A549 (cell line): ENCODE data around the gene CTCF. TPM values are rescaled to one million over a fixed set of nuclear protein-coding genes. Genes with fewer than 3 reads are reported as not detected.

Experiments used
- ATAC-seq, 2 experiments: fragments of 200-7000 bp in 1 of 2; fragments of >200 bp in 1 of 2; cut with Nextera tagmentation in 1 of 2; cut with Tn5 transposase in 1 of 2; 3 replicates each; pipeline versions ENCODE4 v1.8.0 to v1.9.1; 2018 to 2020; ENCODE audit warnings: mild to moderate bottlenecking in 1 of 2, moderate library complexity in 1 of 2
- CTCF ChIA-PET: fragments of 300-600 bp; sonication (Branson Sonifier 250); formaldehyde crosslinking; extraction: SDS; loops from one replicate; lab custom pipeline; 2021; ENCODE audit warnings: antibody characterized with exemption, inconsistent platforms; lab: Yijun Ruan, JAX
- POLR2A ChIA-PET: fragments of 350-600 bp; formaldehyde crosslinking; extraction: SDS; loops from one replicate; lab custom pipeline; 2021; ENCODE audit warnings: antibody characterized with exemption, inconsistent platforms; lab: Yijun Ruan, JAX
- DNase-seq, 2 experiments: peaks; one replicate each; pipeline versions ENCODE4 v3.0.0 to v3.0.0-alpha.2; 2011 to 2016; ENCODE audit warnings: low read depth in 1 of 2, low spot score in 1 of 2
- FAIRE-seq: peaks from 2 replicates; lab custom pipeline; 2011; peaks lifted over from hg19 to GRCh38; lab: Jason Lieb, UNC
- H3K27ac ChIP-seq, 2 experiments: fragments of >200 bp; sonication (Bioruptor Twin); formaldehyde crosslinking; 3 replicates each; pipeline ENCODE4 v1.5.1; 2016 to 2017
- H3K4me1 ChIP-seq: fragments of >200 bp; sonication (Bioruptor Twin); formaldehyde crosslinking; 3 replicates; pipeline ENCODE4 v1.6.1; 2016
- H3K4me2 ChIP-seq: fragments of >200 bp; sonication (Bioruptor Twin); formaldehyde crosslinking; 3 replicates; pipeline ENCODE4 v1.6.1; 2016
- H3K4me3 ChIP-seq: fragments of >200 bp; sonication (Bioruptor Twin); formaldehyde crosslinking; 3 replicates; pipeline ENCODE4 v1.5.1; 2016
- H3K9me3 ChIP-seq: fragments of >200 bp; sonication (Bioruptor Twin); formaldehyde crosslinking; 3 replicates; pipeline ENCODE4 v1.6.1; 2016
- BCL3 ChIP-seq: fragments of >200 bp; sonication (Bioruptor Twin); formaldehyde crosslinking; IDR thresholded peaks from 3 replicates; pipeline ENCODE4 v1.6.1; 2016
- CBX2 ChIP-seq: fragments of 200-600 bp; sonication (generic); IDR thresholded peaks from 2 replicates; pipeline ENCODE4 v1.6.1; 2016; ENCODE audit warnings: low read depth, mild to moderate bottlenecking, borderline replicate concordance
- CEBPB ChIP-seq, 2 experiments: fragments of >200 bp in 1 of 2; sonication (Bioruptor Twin) in 1 of 2; formaldehyde crosslinking in 1 of 2; IDR thresholded peaks; 2 replicates each; pipeline ENCODE4 v1.6.1; 2012 to 2016
- CHD4 ChIP-seq: fragments of 200-600 bp; sonication (generic); IDR thresholded peaks from 2 replicates; pipeline ENCODE4 v1.6.1; 2016; ENCODE audit warnings: antibody characterized with exemption, mild to moderate bottlenecking, borderline replicate concordance
- GATA3 ChIP-seq: IDR thresholded peaks from 2 replicates; pipeline ENCODE4 v1.6.1; 2012; ENCODE audit warnings: borderline replicate concordance
- HEYL ChIP-seq: fragments of 250-450 bp; sonication (Bioruptor Pico); IDR thresholded peaks from 2 replicates; pipeline ENCODE4 v1.8.0; 2021; ENCODE audit warnings: mild to moderate bottlenecking, moderate library complexity
- HOXA7 ChIP-seq: fragments of 250-450 bp; sonication (Bioruptor Pico); IDR thresholded peaks from 2 replicates; pipeline ENCODE4 v1.5.0; 2020; ENCODE audit warnings: mild to moderate bottlenecking, moderate library complexity
- KDM1A ChIP-seq: fragments of 200-600 bp; sonication (generic); IDR thresholded peaks from 2 replicates; pipeline ENCODE4 v1.6.1; 2016; ENCODE audit warnings: low read depth, mild to moderate bottlenecking
- MAFK ChIP-seq: fragments of 450-650 bp; IDR thresholded peaks from 2 replicates; pipeline ENCODE4 v1.6.1; 2014; ENCODE audit not compliant: partially characterized antibody
- MYC ChIP-seq: IDR thresholded peaks from 2 replicates; pipeline ENCODE4 v1.6.1; 2012; ENCODE audit warnings: mild to moderate bottlenecking, inconsistent platforms, low read length, improper control_type of control experiment, borderline replicate concordance
- PBX3 ChIP-seq: IDR thresholded peaks from 2 replicates; pipeline ENCODE4 v1.6.1; 2012
- PHF8 ChIP-seq: fragments of 200-600 bp; sonication (generic); IDR thresholded peaks from 2 replicates; pipeline ENCODE4 v1.6.1; 2016; ENCODE audit warnings: low read depth, mild to moderate bottlenecking, antibody characterized with exemption, moderate library complexity, borderline replicate concordance
- POLR2A ChIP-seq: IDR thresholded peaks from 2 replicates; pipeline ENCODE4 v1.6.1; 2012; ENCODE audit warnings: mild to moderate bottlenecking, low read length
- RAD21 ChIP-seq, 2 experiments: fragments of >200 bp in 1 of 2; sonication (Bioruptor Twin) in 1 of 2; formaldehyde crosslinking in 1 of 2; IDR thresholded peaks in 1 of 2; conservative IDR thresholded peaks in 1 of 2; 2 replicates in 1 of 2; 3 replicates in 1 of 2; pipeline ENCODE4 v1.6.1; 2012 to 2018; ENCODE audit warnings: inconsistent platforms in 1 of 2
- RCOR1 ChIP-seq: fragments of 150-350 bp; IDR thresholded peaks from 2 replicates; pipeline ENCODE4 v1.6.1; 2014; ENCODE audit warnings: antibody characterized with exemption, low read length, low read depth
- RNF2 ChIP-seq: fragments of 200-600 bp; sonication (generic); IDR thresholded peaks from 2 replicates; pipeline ENCODE4 v1.6.1; 2016; ENCODE audit warnings: low read depth, mild to moderate bottlenecking, antibody characterized with exemption, moderate library complexity, borderline replicate concordance
- TP53 ChIP-seq: fragments of 250-450 bp; sonication (Bioruptor Pico); IDR thresholded peaks from 2 replicates; pipeline ENCODE4 v1.5.0; 2021; ENCODE audit warnings: mild to moderate bottlenecking, moderate library complexity
- ZC3H11A ChIP-seq: fragments of 450-650 bp; IDR thresholded peaks from 2 replicates; pipeline ENCODE4 v1.6.1; 2014; ENCODE audit warnings: antibody characterized with exemption, mild to moderate bottlenecking
- ZFP36 ChIP-seq: fragments of 450-650 bp; IDR thresholded peaks from 2 replicates; pipeline ENCODE4 v1.6.1; 2014; ENCODE audit warnings: borderline replicate concordance; ENCODE audit not compliant: partially characterized antibody
- WGBS: methylation state at CpG from one replicate; pipeline ENCODE4 v1.1.6; 2017; ENCODE audit errors: missing lambda C conversion rate; 5-methylcytosine and 5-hydroxymethylcytosine counted together
- polyA plus RNA-seq, 4 experiments: library from polyadenylated mRNA; depleted of rRNA in 3 of 4; stranded (reverse); fragments of >200 nt; fragmentation: RNase III in 1 of 4; extraction: RNeasy Plus Mini Kit Qiagen cat#74134 plus additional on column Dnase treatment in 1 of 4; gene quantifications; 2 replicates in 3 of 4; 3 replicates in 1 of 4; pipeline ENCODE4 v1.2.3, GENCODE V29; 2011 to 2017
- TF ChIP-seq, protein P1 (sequence below): IDR thresholded peaks from 2 replicates; pipeline ENCODE4 v1.6.1; 2012
- TF ChIP-seq, protein P2 (sequence below): fragments of >200 bp; sonication (Bioruptor Twin); formaldehyde crosslinking; IDR thresholded peaks from 2 replicates; pipeline ENCODE4 v1.6.1; 2016
- TF ChIP-seq, protein P3 (sequence below): fragments of 250-450 bp; sonication (Bioruptor Pico); IDR thresholded peaks from 2 replicates; pipeline ENCODE4 v1.5.0; 2021; ENCODE audit warnings: mild to moderate bottlenecking, moderate library complexity, borderline replicate concordance
- TF ChIP-seq, protein P4 (sequence below): fragments of 250-450 bp; sonication (Bioruptor Pico); IDR thresholded peaks from 2 replicates; pipeline ENCODE4 v1.5.0; 2020; ENCODE audit warnings: low read depth, mild to moderate bottlenecking, moderate library complexity

The CTCF gene
- polyA plus RNA-seq, 2 of the 4 experiments (the other 2 are of a cell fraction) = 42.5 to 58.4 TPM

DNA sequence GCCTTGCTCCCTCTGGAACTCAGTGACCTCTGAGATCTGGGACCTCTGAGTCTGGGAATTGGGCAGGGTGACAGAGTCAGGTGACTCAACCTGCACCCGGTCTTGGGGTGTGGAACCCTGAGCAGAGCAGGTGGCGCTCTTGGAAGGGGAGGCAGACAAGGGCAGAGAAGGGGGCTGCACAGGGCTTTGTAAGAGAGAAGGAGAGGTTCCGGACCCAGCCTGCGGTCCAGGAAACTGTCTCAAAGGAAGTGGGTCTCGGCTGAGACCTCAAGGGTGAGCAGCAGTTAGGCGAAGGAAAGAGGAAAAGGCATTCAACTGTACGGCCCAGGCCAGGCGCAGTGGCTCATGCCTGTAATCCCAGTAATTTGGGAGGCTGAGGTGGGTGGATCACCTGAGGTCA is 43.6 kb upstream of the CTCF start:
- Histone ChIP-seq H3K27ac (peak overlapping the region in 1 of 2 experiments; percentile 45; a peak in 2 of 6 replicates), H3K4me2 (no peak overlapping the region), H3K4me1 (peaks cover 38% of the 10 kb centered on the region), H3K9me3 (no peaks in the 10 kb centered on the region), H3K4me3 (no peak overlapping the region)
- 89% methylated on average over 7 of the region's 8 CpGs for WGBS
- ChIA-PET CTCF (interaction anchor here (0.7 to 11.1 kb wide), 7 partner anchors 21 to 413 kb away, joined by 3 to 301 read pairs (median 174); partner anchors contain the start of genes C16orf86, CARMIL2 and ENKD1), POLR2A (no interaction called here)
- DNase-seq (no peak), ATAC-seq (no peak), FAIRE-seq (no peak)
- TF ChIP-seq PHF8 (no peak), PBX3 (no peak), BCL3 (no peak), GATA3 (no peak), ZFP36 (no peak), RAD21 (conservative IDR thresholded peaks at IDR 0.05 in 1 of 2, IDR thresholded peaks at IDR 0.05 in 1 of 2) (no peak), CEBPB (IDR thresholded peaks at IDR 0.05) (no peak), MYC (no peak), ZC3H11A (no peak)
- TF ChIP-seq, protein P1, sequence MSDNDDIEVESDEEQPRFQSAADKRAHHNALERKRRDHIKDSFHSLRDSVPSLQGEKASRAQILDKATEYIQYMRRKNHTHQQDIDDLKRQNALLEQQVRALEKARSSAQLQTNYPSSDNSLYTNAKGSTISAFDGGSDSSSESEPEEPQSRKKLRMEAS = no peak
- TF ChIP-seq, protein P2, sequence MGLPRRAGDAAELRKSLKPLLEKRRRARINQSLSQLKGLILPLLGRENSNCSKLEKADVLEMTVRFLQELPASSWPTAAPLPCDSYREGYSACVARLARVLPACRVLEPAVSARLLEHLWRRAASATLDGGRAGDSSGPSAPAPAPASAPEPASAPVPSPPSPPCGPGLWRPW = no peak
- TF ChIP-seq, protein P3, sequence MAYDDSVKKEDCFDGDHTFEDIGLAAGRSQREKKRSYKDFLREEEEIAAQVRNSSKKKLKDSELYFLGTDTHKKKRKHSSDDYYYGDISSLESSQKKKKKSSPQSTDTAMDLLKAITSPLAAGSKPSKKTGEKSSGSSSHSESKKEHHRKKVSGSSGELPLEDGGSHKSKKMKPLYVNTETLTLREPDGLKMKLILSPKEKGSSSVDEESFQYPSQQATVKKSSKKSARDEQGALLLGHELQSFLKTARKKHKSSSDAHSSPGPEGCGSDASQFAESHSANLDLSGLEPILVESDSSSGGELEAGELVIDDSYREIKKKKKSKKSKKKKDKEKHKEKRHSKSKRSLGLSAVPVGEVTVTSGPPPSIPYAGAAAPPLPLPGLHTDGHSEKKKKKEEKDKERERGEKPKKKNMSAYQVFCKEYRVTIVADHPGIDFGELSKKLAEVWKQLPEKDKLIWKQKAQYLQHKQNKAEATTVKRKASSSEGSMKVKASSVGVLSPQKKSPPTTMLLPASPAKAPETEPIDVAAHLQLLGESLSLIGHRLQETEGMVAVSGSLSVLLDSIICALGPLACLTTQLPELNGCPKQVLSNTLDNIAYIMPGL = no peak

DNA sequence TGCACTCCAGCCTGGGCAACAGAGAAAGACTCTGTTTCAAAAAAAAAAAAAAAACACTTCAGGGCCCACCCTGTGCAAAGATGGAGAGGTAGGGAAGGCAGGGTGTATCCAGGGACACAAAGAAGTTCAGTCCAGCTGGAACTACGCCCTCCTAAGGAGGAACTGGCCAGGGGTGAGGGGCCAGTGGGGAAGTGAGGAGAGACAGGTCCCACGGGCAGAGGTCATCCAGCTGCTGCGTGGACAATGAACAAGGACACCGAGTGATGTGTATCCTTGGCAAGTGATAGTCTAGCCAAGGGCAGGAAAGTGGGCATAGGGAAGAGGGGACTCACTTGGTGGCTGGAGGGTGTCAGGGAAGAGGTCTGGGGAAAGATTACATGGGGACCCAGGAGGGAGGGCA is 43.1 kb upstream of the CTCF start:
- CTCF ChIA-PET = interaction anchor here (0.7 to 11.1 kb wide), 9 partner anchors 21 to 413 kb away, joined by 3 to 301 read pairs (median 137); partner anchors contain the start of genes C16orf86, CARMIL2, CTCF and ENKD1
- H3K4me2 ChIP-seq = no peak overlapping the region
- H3K4me1 ChIP-seq = peaks cover 44% of the 10 kb centered on the region
- no peak overlapping the region for H3K4me3 ChIP-seq
- FAIRE-seq = no peak
- no peak for DNase-seq
- TF ChIP-seq KDM1A = no peak
- no peak for TF ChIP-seq MAFK
- TF ChIP-seq, protein P4, sequence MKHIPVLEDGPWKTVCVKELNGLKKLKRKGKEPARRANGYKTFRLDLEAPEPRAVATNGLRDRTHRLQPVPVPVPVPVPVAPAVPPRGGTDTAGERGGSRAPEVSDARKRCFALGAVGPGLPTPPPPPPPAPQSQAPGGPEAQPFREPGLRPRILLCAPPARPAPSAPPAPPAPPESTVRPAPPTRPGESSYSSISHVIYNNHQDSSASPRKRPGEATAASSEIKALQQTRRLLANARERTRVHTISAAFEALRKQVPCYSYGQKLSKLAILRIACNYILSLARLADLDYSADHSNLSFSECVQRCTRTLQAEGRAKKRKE (CRISPR knock-in tag) = no peak
- no peak for TF ChIP-seq RAD21 (conservative IDR thresholded peaks at IDR 0.05 in 1 of 2, IDR thresholded peaks at IDR 0.05 in 1 of 2)
- TF ChIP-seq HEYL = no peak
- TF ChIP-seq CHD4 = no peak
- TF ChIP-seq CBX2 = no peak
- TF ChIP-seq HOXA7 (CRISPR knock-in tag) = no peak
- TF ChIP-seq, protein P3 = no peak
- TF ChIP-seq MYC = no peak
- no peak for TF ChIP-seq BCL3
- no peak for TF ChIP-seq ZC3H11A
- TF ChIP-seq RCOR1 = no peak
- TF ChIP-seq TP53 (CRISPR knock-in tag) = no peak
- TF ChIP-seq RNF2 = no peak
- no peak for TF ChIP-seq PBX3
- no peak for TF ChIP-seq POLR2A
- POLR2A ChIA-PET = no interaction called here
- no peaks in the 10 kb centered on the region for H3K9me3 ChIP-seq
- 74% methylated on average over 4 of the region's 4 CpGs for WGBS
- no peak for ATAC-seq
- no peak overlapping the region for H3K27ac ChIP-seq
